B cell (primary cell): ENCODE data around the gene LBHD1. TPM values are rescaled to one million over a fixed set of nuclear protein-coding genes. Genes with fewer than 3 reads are reported as not detected.

Source experiments
- ATAC-seq: fragments of 200-7000 bp; cut with Tn5 transposase; one replicate; pipeline ENCODE4 v1.10.0; 2021; ENCODE audit warnings: low read depth, mild to moderate bottlenecking, moderate number of reproducible peaks, moderate library complexity
- CTCF ChIA-PET: fragments of 350-600 bp; sonication (Branson Sonifier 250); formaldehyde crosslinking; loops from one replicate; lab custom pipeline; 2021; ENCODE audit warnings: antibody characterized with exemption, inconsistent platforms; lab: Charles Lee
- POLR2A ChIA-PET: fragments of 350-600 bp; sonication (Branson Sonifier 250); formaldehyde crosslinking; loops from one replicate; lab custom pipeline; 2021; ENCODE audit warnings: antibody characterized with exemption; lab: Charles Lee
- DNase-seq: peaks from one replicate; pipeline ENCODE4 v3.0.0; 2013
- H2AFZ ChIP-seq: 2 replicates; pipeline ENCODE4 v1.6.1; 2012; ENCODE audit warnings: mild to moderate bottlenecking, low read depth, low read length; ENCODE audit not compliant: insufficient read depth, poor library complexity, severe bottlenecking
- H3K27ac ChIP-seq, 2 donors: 1 replicate in 1 of 2; 2 replicates in 1 of 2; pipeline ENCODE4 v1.5.1; 2012 to 2013; ENCODE audit warnings: low read length in 2 of 2, mild to moderate bottlenecking in 2 of 2, moderate library complexity in 1 of 2
- H3K27me3 ChIP-seq, 4 experiments: fragments of 200-600 bp in 1 of 4; sonication (generic) in 1 of 4; replicated peaks in 1 of 4; 1 replicate in 2 of 4; 2 replicates in 2 of 4; pipeline versions ENCODE4 v1.6.1 to v1.7.0; 2013 to 2016; ENCODE audit warnings: low read length in 3 of 4, mild to moderate bottlenecking in 2 of 4, mixed read lengths in 1 of 4, moderate library complexity in 1 of 4; ENCODE audit not compliant: insufficient read depth in 4 of 4, control insufficient read depth in 3 of 4; ENCODE audit errors: control extremely low read depth in 1 of 4
- H3K36me3 ChIP-seq, 2 experiments: replicated peaks in 1 of 2; 1 replicate in 1 of 2; 2 replicates in 1 of 2; pipeline versions ENCODE4 v1.6.1 to v1.7.1; 2013; ENCODE audit warnings: low read length in 1 of 2; ENCODE audit not compliant: insufficient read depth in 2 of 2, control insufficient read depth in 1 of 2; ENCODE audit errors: control extremely low read depth in 1 of 2, extremely low read depth in 1 of 2
- H3K4me1 ChIP-seq, 2 donors: fragments of 200-600 bp in 1 of 2; sonication (generic) in 1 of 2; 1 replicate in 1 of 2; 2 replicates in 1 of 2; pipeline versions ENCODE4 v1.5.1 to v1.6.1; 2013 to 2017; ENCODE audit warnings: low read length in 2 of 2; ENCODE audit not compliant: control insufficient read depth in 2 of 2, insufficient read depth in 2 of 2
- H3K4me2 ChIP-seq: replicated peaks from 2 replicates; pipeline ENCODE3; 2012; ENCODE audit warnings: mild to moderate bottlenecking, low read depth, low read length; ENCODE audit not compliant: poor library complexity, severe bottlenecking
- H3K4me3 ChIP-seq, 5 experiments: fragments of 200-600 bp in 1 of 5; sonication (generic) in 1 of 5; 1 replicate in 3 of 5; 2 replicates in 2 of 5; pipeline versions ENCODE4 v1.5.1 to v1.7.0; 2011 to 2016; ENCODE audit warnings: low read length in 4 of 5, mild to moderate bottlenecking in 4 of 5, low read depth in 2 of 5, control low read depth in 1 of 5, moderate library complexity in 1 of 5; ENCODE audit not compliant: insufficient read depth in 1 of 5; ENCODE audit errors: control extremely low read depth in 1 of 5, extremely low read depth in 1 of 5
- H3K79me2 ChIP-seq: fragments of 200-600 bp; sonication (generic); one replicate; pipeline ENCODE4 v1.6.0; 2016; ENCODE audit warnings: low read length; ENCODE audit not compliant: control insufficient read depth, insufficient read depth
- H3K9ac ChIP-seq: fragments of 200-600 bp; sonication (generic); 2 replicates; pipeline ENCODE4 v1.6.1; 2017; ENCODE audit warnings: mild to moderate bottlenecking, low read length, moderate library complexity
- H3K9me3 ChIP-seq, 3 donors: one replicate each; pipeline versions ENCODE4 v1.6.1 to v1.7.1; 2013; ENCODE audit warnings: low read length in 2 of 3; ENCODE audit not compliant: control insufficient read depth in 2 of 3, insufficient read depth in 1 of 3; ENCODE audit errors: control extremely low read depth in 1 of 3
- H4K20me1 ChIP-seq: 2 replicates; pipeline ENCODE4 v1.6.0; 2012; ENCODE audit warnings: mild to moderate bottlenecking, low read length; ENCODE audit not compliant: insufficient read depth, control insufficient read depth, poor library complexity, severe bottlenecking
- H3K27ac Mint-ChIP-seq: one replicate; pipeline ENCODE4 v1.8.0; 2021; ENCODE audit warnings: mixed read lengths
- H3K27me3 Mint-ChIP-seq: one replicate; pipeline ENCODE4 v1.8.0; 2021; ENCODE audit warnings: mixed read lengths
- H3K4me1 Mint-ChIP-seq: one replicate; pipeline ENCODE4 v1.8.0; 2021; ENCODE audit warnings: mixed read lengths
- H3K4me3 Mint-ChIP-seq: one replicate; pipeline ENCODE4 v1.8.0; 2021; ENCODE audit warnings: mixed read lengths
- H3K9me3 Mint-ChIP-seq: one replicate; pipeline ENCODE4 v1.8.0; 2022; ENCODE audit warnings: mixed read lengths; ENCODE audit not compliant: insufficient read depth
- EZH2 ChIP-seq: IDR thresholded peaks from 2 replicates; pipeline ENCODE4 v1.6.1; 2012; ENCODE audit warnings: borderline replicate concordance, low read depth, mild to moderate bottlenecking, moderate library complexity, low read length; ENCODE audit not compliant: insufficient read depth, poor library complexity, severe bottlenecking
- WGBS: methylation state at CpG from one replicate; pipeline ENCODE4 v1.1.5; 2013; ENCODE audit warnings: missing lambda C conversion rate; ENCODE audit not compliant: insufficient coverage; 5-methylcytosine and 5-hydroxymethylcytosine counted together
- intact Hi-C: fragments of 100-400 bp; cut with micrococcal nuclease; formaldehyde crosslinking; loops from one replicate; pipeline ENCODE4 v1.10.0; 2022
- polyA plus RNA-seq: library from polyadenylated mRNA; depleted of rRNA; stranded (reverse); fragments of >200 nt; gene quantifications from 2 replicates; pipeline ENCODE4 v1.2.3, GENCODE V29; 2012
- total RNA-seq, 2 donors: library from RNA; stranded (reverse); fragments of 120-200 nt in 1 of 2; gene quantifications; 1 replicate in 1 of 2; 2 replicates in 1 of 2; pipeline versions ENCODE4 v1.2.3 to v1.2.4, GENCODE V29; 2013 to 2022
- TF ChIP-seq, protein P1 (sequence below): fragments of 200-600 bp; IDR thresholded peaks from one replicate; pipeline ENCODE4 v1.8.0; 2022; ENCODE audit warnings: antibody characterized with exemption, mild to moderate bottlenecking

Gene LBHD1
- total and polyA plus RNA-seq, 2 donors (not counting 1 experiment from before 2014, with no cell fraction given): 19.3 to 33.3 TPM

DNA sequence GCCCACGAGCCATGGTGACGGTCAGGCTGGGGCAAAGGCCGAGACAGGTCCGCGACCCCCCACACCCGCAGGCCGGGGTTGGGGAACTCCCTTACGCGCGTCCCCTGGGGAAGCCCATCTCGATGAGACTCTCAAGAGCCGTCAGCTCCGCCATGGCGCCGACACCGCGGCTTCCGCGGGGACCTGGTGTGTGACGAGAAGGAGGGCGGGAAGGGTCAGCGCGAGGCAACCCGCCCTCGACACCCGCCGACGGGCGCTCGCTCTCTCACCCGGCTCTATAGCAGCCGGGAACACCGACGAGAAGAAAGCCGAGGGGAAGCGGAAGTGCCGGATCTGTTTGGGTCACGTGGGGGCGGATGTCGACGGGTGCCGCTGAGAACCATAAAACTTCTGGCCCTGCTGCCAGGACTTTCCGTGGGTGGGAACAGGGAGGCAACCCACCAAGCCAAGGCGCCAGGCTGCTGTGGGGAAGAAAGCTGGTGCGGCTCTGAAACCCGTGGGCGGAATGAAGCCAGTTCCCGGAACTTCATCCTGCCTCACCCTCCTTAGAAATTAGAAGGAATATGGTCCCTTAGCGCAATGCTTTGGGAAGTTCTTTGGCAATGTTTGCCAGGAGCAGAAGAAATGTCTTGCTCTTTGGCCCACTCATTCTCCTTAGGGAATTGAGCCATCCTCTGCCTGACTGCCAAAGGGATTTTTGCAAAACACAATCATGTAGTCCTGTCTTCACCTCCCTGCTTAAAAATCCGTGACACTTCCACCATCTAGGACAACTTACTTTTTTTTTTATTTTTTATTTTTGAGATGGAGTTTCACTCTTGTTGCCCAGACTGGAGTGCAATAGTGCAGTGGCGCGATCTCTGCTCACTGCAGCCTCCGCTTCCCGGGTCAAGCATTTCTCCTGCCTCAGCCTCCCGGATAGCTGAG is 7.0 kb upstream of the LBHD1 start, which contains the start of gene UBXN1:
UBXN1 (minus strand) TSS at position 304 of the 927 bp plus-strand sequence; CDS start at position 154, 150 bp downstream.
- Mint-ChIP-seq H3K4me1 (peaks cover 34% of the 10 kb centered on the region), H3K4me3 (peak within 1 kb of the TSS; percentile 88), H3K27me3 (no peaks in the 10 kb centered on the region), H3K9me3 (no peaks in the 10 kb centered on the region), H3K27ac (peak within 1 kb of the TSS; percentile 93)
- WGBS: 8% methylated on average over 48 of the region's 55 CpGs
- H3K9me3 ChIP-seq: no peaks in the 10 kb centered on the region
- DNase-seq (peak; percentile 92), ATAC-seq (peak; percentile 77)
- TF ChIP-seq, protein P1, sequence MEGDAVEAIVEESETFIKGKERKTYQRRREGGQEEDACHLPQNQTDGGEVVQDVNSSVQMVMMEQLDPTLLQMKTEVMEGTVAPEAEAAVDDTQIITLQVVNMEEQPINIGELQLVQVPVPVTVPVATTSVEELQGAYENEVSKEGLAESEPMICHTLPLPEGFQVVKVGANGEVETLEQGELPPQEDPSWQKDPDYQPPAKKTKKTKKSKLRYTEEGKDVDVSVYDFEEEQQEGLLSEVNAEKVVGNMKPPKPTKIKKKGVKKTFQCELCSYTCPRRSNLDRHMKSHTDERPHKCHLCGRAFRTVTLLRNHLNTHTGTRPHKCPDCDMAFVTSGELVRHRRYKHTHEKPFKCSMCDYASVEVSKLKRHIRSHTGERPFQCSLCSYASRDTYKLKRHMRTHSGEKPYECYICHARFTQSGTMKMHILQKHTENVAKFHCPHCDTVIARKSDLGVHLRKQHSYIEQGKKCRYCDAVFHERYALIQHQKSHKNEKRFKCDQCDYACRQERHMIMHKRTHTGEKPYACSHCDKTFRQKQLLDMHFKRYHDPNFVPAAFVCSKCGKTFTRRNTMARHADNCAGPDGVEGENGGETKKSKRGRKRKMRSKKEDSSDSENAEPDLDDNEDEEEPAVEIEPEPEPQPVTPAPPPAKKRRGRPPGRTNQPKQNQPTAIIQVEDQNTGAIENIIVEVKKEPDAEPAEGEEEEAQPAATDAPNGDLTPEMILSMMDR: no peak
- no peak for TF ChIP-seq EZH2
- no peaks in the 10 kb centered on the region for H4K20me1 ChIP-seq
- intact Hi-C loops: loop anchor here (1.0 to 2.0 kb wide), 6 partner anchors 8 to 48 kb away; partner anchors contain the start of genes C11orf98, CSKMT, HNRNPUL2 and INTS5
- peak within 1 kb of the TSS; percentile 90 for H3K4me2 ChIP-seq
- H3K9ac ChIP-seq: peak within 1 kb of the TSS; percentile 99
- peak within 1 kb of the TSS; percentile 83 to 99 for H3K27ac ChIP-seq
- peak within 1 kb of the TSS; percentile 96 for H2AFZ ChIP-seq
- H3K36me3 ChIP-seq: peaks cover 1 to 20% of the 10 kb centered on the region in 2 experiments
- peaks cover 35% of the 10 kb centered on the region for H3K79me2 ChIP-seq
- H3K27me3 ChIP-seq: no peaks in the 10 kb centered on the region
- CTCF ChIA-PET: interaction anchor here (0.6 to 3.0 kb wide), 7 partner anchors 11 to 778 kb away, joined by 3 to 32 read pairs (median 3); partner anchors contain the start of genes C11orf98, CSKMT and POLR2G
- POLR2A ChIA-PET: interaction anchor here (0.6 to 3.2 kb wide), 11 partner anchors 8 to 1354 kb away, joined by 3 to 16 read pairs (median 5); partner anchors contain the start of genes C11orf98, CSKMT, EML3 and HNRNPUL2
- peaks cover 9 to 20% of the 10 kb centered on the region in 2 donors for H3K4me1 ChIP-seq
- H3K4me3 ChIP-seq: peak within 1 kb of the TSS; percentile 71 to 99 (median 98)
